ENCODE data around the gene SEC14L1.

- TF ChIP-seq CTCF (tag by site-specific recombination; IDR thresholded peaks at IDR 0.05) = no peak
- TF ChIP-seq GLI2 (tag by site-specific recombination; IDR thresholded peaks at IDR 0.05; ENCODE audit: borderline replicate concordance, low read depth) = no peak
- no peak for TF ChIP-seq ZSCAN5A (tag by site-specific recombination; IDR thresholded peaks at IDR 0.05)
- TF ChIP-seq ZNF654 (tag by site-specific recombination; IDR thresholded peaks at IDR 0.05; ENCODE audit: low read depth) = no peak
- no peak for TF ChIP-seq ZNF449 (tag by site-specific recombination; IDR thresholded peaks at IDR 0.05)
- no peak for TF ChIP-seq ZNF423 (tag by site-specific recombination; IDR thresholded peaks at IDR 0.05)
- no peak for TF ChIP-seq TCF7L2 (IDR thresholded peaks at IDR 0.05; ENCODE audit: borderline replicate concordance, low read depth, low read length)
- TF ChIP-seq ZBTB1 (tag by site-specific recombination; IDR thresholded peaks at IDR 0.05) = no peak
- TF ChIP-seq HOXA7 (CRISPR knock-in tag; IDR thresholded peaks at IDR 0.05; ENCODE audit: borderline replicate concordance) = no peak
- TF ChIP-seq ZNF184 (tag by site-specific recombination; IDR thresholded peaks at IDR 0.05) = no peak
Measured at GRCh38 chr17:77141846-77142449, 1.2 kb downstream of the SEC14L1 start.
